ENCODE measurements around the gene NAGPA. TPM values are rescaled to one million over a fixed set of nuclear protein-coding genes. Genes with fewer than 3 reads are reported as not detected.

The NAGPA gene
- polyA plus RNA-seq, 1 donor = 19.3 TPM

DNA sequence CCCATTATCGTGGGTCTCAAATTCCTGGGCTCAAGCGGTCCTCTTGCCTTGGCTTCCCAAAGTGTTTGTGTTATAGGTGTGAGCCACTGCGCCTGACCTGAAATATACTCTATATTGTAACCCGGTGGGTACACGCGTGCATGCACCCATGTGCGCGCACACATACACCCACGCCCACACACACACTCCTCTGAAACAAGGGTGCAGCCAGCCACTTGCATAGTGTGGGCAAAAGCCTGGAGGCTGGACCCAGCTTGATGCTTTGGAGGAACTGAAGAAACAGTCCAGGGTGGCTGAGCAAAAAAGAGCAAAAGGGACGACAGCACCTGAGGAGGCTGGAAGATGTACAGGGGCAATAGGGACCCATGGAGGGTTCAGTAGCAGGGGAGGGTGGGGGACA is 29.9 kb downstream of the NAGPA start:
- Histone ChIP-seq H3K27ac (ENCODE audit: low read length) (no peak overlapping the region), H3K9me3 (ENCODE audit: control insufficient read depth, low read depth, low read length) (no peaks in the 10 kb centered on the region), H3K27me3 (ENCODE audit: control insufficient read depth, insufficient read depth, low read length) (no peaks in the 10 kb centered on the region), H3K4me1 (ENCODE audit: control insufficient read depth, insufficient read depth, low read length) (no peaks in the 10 kb centered on the region), H3K4me3 (ENCODE audit: low read length) (no peak overlapping the region), H3K36me3 (ENCODE audit: control insufficient read depth, insufficient read depth, low read length) (no peaks in the 10 kb centered on the region)
- no CpG with 5 or more reads among the region's 10 CpGs for WGBS (ENCODE audit: insufficient coverage, low lambda C conversion rate)
- no peak for DNase-seq

DNA sequence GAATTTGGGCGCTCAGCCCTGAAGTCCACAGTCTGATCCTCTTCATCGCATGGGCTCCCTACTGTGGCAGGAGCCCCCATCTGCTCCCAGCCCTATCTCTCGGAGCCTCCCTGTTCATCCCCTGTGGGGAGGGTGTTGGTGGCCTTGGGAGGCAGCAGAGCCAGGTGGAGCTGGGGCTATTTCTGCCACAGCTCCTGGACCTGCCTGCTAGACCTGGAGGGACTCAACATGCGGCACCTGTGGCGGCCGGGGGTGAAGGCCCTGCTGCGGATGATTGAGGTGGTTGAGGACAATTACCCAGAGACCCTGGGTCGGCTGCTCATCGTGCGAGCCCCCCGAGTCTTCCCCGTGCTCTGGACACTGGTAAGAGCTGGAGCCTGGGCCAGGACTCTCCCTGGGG is 30.5 kb downstream of the NAGPA start:
- no peaks in the 10 kb centered on the region for H3K4me1 ChIP-seq (ENCODE audit: control insufficient read depth, insufficient read depth, low read length)
- H3K27ac ChIP-seq (ENCODE audit: low read length) = no peak overlapping the region
- no peak overlapping the region for H3K4me3 ChIP-seq (ENCODE audit: low read length)
- H3K27me3 ChIP-seq (ENCODE audit: control insufficient read depth, insufficient read depth, low read length) = no peaks in the 10 kb centered on the region
- no CpG with 5 or more reads among the region's 12 CpGs for WGBS (ENCODE audit: insufficient coverage, low lambda C conversion rate)
- H3K36me3 ChIP-seq (ENCODE audit: control insufficient read depth, insufficient read depth, low read length) = no peaks in the 10 kb centered on the region
- no peak for DNase-seq
- no peaks in the 10 kb centered on the region for H3K9me3 ChIP-seq (ENCODE audit: control insufficient read depth, low read depth, low read length)

DNA sequence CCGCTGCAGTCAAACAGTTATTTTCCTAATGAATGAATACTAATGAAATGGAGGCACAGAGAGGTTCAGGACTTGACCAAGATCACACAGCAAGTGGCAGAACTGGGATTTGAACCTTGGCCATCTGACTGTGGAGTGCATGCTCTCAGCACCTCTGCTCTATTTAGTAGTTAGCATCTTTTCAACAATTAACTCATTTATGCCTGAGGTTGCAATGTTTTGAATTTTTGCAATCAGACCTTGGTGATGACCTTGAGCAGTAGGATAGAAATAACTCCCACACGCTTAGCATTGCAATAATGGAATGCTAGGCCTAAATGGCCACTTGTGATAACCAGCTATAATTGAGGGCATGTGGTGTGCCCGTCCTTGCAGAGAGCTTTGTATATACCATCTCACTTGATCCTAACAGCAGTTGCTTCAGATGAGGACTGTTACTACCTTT is 31.0 kb downstream of the NAGPA start:
- Histone ChIP-seq H3K9me3 (ENCODE audit: control insufficient read depth, low read depth, low read length) (no peaks in the 10 kb centered on the region), H3K36me3 (ENCODE audit: control insufficient read depth, insufficient read depth, low read length) (no peaks in the 10 kb centered on the region), H3K4me3 (ENCODE audit: low read length) (no peak overlapping the region), H3K27ac (ENCODE audit: low read length) (no peak overlapping the region), H3K4me1 (ENCODE audit: control insufficient read depth, insufficient read depth, low read length) (no peaks in the 10 kb centered on the region), H3K27me3 (ENCODE audit: control insufficient read depth, insufficient read depth, low read length) (no peaks in the 10 kb centered on the region)
- no peak for DNase-seq
- WGBS (ENCODE audit: insufficient coverage, low lambda C conversion rate) = no CpG with 5 or more reads among the region's 3 CpGs

DNA sequence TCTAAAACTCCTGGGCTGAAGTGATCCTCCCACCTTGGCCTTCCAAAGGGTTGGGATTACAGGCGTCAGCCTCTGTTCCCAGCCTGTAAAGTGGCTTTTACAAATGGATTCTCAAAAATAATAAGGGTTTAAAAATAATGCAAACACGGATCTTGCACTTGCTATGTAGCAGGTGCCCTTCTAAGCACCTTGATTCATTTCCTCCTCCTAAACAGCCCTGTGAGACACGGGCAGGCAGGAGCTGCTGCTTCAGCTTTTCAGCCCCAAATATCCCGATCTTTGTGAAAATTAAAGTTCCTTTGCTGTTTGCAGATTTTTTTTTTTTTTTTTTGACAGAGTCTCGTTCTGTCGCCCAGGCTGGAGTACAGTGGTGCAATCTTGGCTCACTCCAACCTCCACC is 31.7 kb downstream of the NAGPA start:
- Histone ChIP-seq H3K9me3 (ENCODE audit: control insufficient read depth, low read depth, low read length) (no peaks in the 10 kb centered on the region), H3K4me3 (ENCODE audit: low read length) (no peak overlapping the region), H3K27me3 (ENCODE audit: control insufficient read depth, insufficient read depth, low read length) (no peaks in the 10 kb centered on the region), H3K36me3 (ENCODE audit: control insufficient read depth, insufficient read depth, low read length) (no peaks in the 10 kb centered on the region), H3K27ac (ENCODE audit: low read length) (no peak overlapping the region), H3K4me1 (ENCODE audit: control insufficient read depth, insufficient read depth, low read length) (no peaks in the 10 kb centered on the region)
- WGBS (ENCODE audit: insufficient coverage, low lambda C conversion rate) = no CpG with 5 or more reads among the region's 6 CpGs
- DNase-seq = no peak

DNA sequence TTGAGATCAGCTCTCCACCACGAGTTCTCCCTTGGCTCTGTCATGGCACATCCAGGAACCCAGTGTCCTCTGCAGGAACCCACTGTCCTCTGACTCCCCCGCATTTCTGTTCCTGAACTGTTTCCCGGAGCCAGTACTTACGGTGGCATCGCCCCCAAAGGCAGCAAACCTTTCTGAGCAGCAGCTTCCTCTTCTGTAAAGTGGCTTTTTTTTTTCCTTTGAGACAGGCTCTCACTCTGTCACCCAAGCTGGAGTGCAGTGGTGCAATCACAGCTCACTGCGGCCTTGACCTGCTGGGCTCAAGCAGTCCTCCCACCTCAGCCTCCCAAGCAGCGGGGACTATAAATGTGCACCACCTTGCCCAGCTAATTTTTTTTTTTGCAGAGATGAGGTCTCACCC is 32.2 kb downstream of the NAGPA start:
- Histone ChIP-seq H3K4me3 (ENCODE audit: low read length) (no peak overlapping the region), H3K27ac (ENCODE audit: low read length) (no peak overlapping the region), H3K27me3 (ENCODE audit: control insufficient read depth, insufficient read depth, low read length) (no peaks in the 10 kb centered on the region), H3K4me1 (ENCODE audit: control insufficient read depth, insufficient read depth, low read length) (no peaks in the 10 kb centered on the region), H3K9me3 (ENCODE audit: control insufficient read depth, low read depth, low read length) (no peaks in the 10 kb centered on the region), H3K36me3 (ENCODE audit: control insufficient read depth, insufficient read depth, low read length) (no peaks in the 10 kb centered on the region)
- no peak for DNase-seq
- WGBS (ENCODE audit: insufficient coverage, low lambda C conversion rate) = no CpG with 5 or more reads among the region's 7 CpGs

DNA sequence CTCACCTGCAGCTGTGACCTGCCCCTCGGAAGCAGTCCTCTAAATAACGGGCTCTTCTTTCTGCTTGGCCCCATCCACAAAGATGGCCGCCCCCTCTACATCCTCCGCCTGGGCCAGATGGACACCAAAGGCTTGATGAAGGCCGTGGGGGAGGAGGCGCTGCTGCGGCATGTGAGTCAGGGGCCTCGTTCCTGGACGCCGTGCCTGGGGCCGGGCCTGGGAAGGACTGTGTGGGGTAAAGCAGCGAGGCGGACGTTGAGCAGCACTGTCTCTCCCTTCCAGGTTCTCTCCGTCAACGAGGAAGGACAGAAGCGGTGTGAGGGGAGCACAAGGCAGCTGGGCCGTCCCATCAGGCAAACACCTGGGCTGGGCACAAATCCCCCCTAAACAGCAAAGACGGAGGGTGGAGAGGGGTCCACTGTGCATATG is 33.1 kb downstream of the NAGPA start:
- WGBS (ENCODE audit: insufficient coverage, low lambda C conversion rate) = no CpG with 5 or more reads among the region's 19 CpGs
- DNase-seq = no peak
- H3K4me3 ChIP-seq (ENCODE audit: low read length) = no peak overlapping the region
- H3K9me3 ChIP-seq (ENCODE audit: control insufficient read depth, low read depth, low read length) = no peaks in the 10 kb centered on the region
- no peaks in the 10 kb centered on the region for H3K36me3 ChIP-seq (ENCODE audit: control insufficient read depth, insufficient read depth, low read length)
- H3K27ac ChIP-seq (ENCODE audit: low read length) = no peak overlapping the region
- no peaks in the 10 kb centered on the region for H3K27me3 ChIP-seq (ENCODE audit: control insufficient read depth, insufficient read depth, low read length)
- H3K4me1 ChIP-seq (ENCODE audit: control insufficient read depth, insufficient read depth, low read length) = no peaks in the 10 kb centered on the region

DNA sequence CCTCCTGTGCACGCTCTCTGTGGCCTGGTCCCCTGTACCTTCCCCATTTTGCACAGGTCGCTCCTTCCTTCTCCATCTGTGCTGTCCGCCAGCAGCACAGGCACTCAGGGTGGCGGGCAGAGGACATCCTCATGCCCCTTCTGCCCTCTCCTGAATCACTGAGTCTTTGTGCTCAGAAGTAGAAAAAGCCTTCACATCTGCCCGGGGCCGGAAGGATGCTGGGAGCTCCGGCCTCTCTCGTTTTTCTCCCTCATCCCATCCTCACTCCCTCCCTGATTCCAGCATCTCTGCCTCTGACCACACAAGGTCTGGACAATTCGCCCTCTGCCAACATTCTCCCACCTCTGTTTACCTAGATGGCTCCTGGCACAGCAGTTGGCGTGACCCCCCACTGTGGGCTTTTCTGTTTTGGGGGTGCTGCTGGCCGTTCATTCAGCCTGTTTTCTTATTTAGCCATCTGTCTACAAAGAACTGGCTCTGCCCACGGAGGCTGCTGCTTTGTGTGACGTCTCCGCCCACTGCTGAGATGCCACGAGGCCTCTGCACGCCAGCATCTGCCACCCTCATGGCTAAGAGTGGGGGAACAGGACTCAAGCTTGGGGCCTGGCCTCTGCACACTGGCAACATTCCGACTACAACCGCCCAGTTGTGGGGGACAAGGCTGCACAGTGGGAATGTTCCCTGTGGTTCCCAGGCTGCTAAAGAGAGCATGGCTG is 38.9 kb downstream of the NAGPA start:
- H3K27me3 ChIP-seq (ENCODE audit: control insufficient read depth, insufficient read depth, low read length) = no peaks in the 10 kb centered on the region
- DNase-seq = no peak

DNA sequence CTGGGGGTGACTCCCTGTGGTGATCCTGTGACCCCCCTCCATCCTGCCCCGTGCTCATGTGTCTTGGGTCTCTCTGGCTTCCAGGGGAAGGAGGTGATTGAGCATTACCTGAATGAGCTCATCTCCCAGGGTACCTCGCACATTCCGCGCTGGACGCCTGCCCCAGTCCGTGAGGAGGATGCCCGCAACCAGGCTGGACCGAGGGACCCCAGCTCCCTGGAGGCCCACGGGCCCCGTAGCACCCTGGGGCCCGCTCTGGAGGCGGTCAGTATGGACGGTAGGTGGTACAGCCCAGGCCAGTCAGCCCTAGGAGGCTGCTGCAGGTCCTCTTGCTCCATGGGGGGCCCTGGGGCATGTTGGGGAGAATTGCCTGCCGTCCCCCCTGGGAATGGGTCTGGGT is 42.0 kb downstream of the NAGPA start:
- WGBS (ENCODE audit: insufficient coverage, low lambda C conversion rate) = no CpG with 5 or more reads among the region's 14 CpGs
- H3K27me3 ChIP-seq (ENCODE audit: control insufficient read depth, insufficient read depth, low read length) = peaks cover 29% of the 10 kb centered on the region
- H3K36me3 ChIP-seq (ENCODE audit: control insufficient read depth, insufficient read depth, low read length) = no peaks in the 10 kb centered on the region
- H3K9me3 ChIP-seq (ENCODE audit: control insufficient read depth, low read depth, low read length) = peaks cover 9% of the 10 kb centered on the region
- no peaks in the 10 kb centered on the region for H3K4me1 ChIP-seq (ENCODE audit: control insufficient read depth, insufficient read depth, low read length)
- H3K4me3 ChIP-seq (ENCODE audit: low read length) = no peak overlapping the region
- no peak overlapping the region for H3K27ac ChIP-seq (ENCODE audit: low read length)
- DNase-seq = no peak

More for the DNA sequence above, 38.9 kb downstream of the NAGPA start:
- Histone ChIP-seq H3K4me3 (ENCODE audit: low read length) (no peak overlapping the region), H3K36me3 (ENCODE audit: control insufficient read depth, insufficient read depth, low read length) (no peaks in the 10 kb centered on the region), H3K27ac (ENCODE audit: low read length) (no peak overlapping the region), H3K9me3 (ENCODE audit: control insufficient read depth, low read depth, low read length) (peaks cover 2% of the 10 kb centered on the region), H3K4me1 (ENCODE audit: control insufficient read depth, insufficient read depth, low read length) (no peaks in the 10 kb centered on the region)
- no CpG with 5 or more reads among the region's 18 CpGs for WGBS (ENCODE audit: insufficient coverage, low lambda C conversion rate)

DNA sequence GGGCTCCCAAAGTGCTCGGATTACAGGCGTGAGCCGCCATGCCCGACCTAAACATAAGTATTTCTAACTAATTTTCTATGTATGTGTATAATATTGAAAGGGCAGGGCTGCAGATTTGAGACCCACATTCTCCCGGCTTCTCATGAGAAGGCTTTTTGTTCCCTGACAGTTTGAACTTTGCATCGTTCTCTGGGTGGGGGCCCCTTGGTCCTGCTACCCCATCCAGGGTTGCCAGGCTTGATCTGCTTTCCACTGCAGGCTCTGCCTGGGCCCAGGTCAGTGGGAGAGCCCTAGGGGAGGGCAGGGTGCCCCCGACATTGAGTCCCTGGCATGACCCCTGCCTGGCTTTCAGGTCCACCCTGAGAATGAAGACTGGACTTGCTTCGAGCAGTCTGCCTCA is 43.3 kb downstream of the NAGPA start:
- Histone ChIP-seq H3K4me3 (ENCODE audit: low read length) (no peak overlapping the region), H3K4me1 (ENCODE audit: control insufficient read depth, insufficient read depth, low read length) (no peaks in the 10 kb centered on the region), H3K9me3 (ENCODE audit: control insufficient read depth, low read depth, low read length) (peaks cover 9% of the 10 kb centered on the region), H3K27ac (ENCODE audit: low read length) (no peak overlapping the region), H3K27me3 (ENCODE audit: control insufficient read depth, insufficient read depth, low read length) (peaks cover 29% of the 10 kb centered on the region), H3K36me3 (ENCODE audit: control insufficient read depth, insufficient read depth, low read length) (no peaks in the 10 kb centered on the region)
- no peak for DNase-seq
- no CpG with 5 or more reads among the region's 8 CpGs for WGBS (ENCODE audit: insufficient coverage, low lambda C conversion rate)

DNA sequence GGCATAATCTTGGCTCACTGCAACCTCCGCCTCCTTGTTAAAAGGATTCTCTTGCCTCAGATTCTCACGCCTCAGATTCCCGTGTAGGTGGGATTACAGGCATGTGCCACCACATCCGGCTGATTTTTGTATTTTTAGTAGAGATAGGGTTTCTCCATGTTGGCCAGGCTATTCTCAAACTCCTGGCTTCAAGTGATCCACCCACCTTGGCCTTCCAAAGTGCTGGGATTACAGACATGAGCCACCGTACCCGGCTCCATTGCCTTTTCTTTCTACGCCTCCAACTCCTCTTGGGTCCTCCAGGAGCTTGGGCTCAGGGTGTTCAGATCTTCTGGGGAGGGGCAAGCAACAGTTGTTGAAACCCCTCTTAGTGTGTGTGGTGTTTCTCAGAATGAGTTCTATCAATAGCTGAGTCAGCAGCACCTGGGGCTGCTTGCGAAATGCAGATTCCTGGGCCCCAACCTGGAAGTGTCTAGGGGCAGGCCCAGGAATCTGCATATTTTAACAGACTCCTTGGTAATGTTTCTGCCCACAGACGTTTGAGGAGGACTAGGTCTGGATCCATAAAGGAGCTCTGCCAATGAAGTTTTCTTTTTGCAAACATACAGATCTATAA is 44.2 kb downstream of the NAGPA start:
- Histone ChIP-seq H3K27ac (ENCODE audit: low read length) (no peak overlapping the region), H3K9me3 (ENCODE audit: control insufficient read depth, low read depth, low read length) (peaks cover 9% of the 10 kb centered on the region), H3K4me3 (ENCODE audit: low read length) (no peak overlapping the region), H3K4me1 (ENCODE audit: control insufficient read depth, insufficient read depth, low read length) (no peaks in the 10 kb centered on the region), H3K27me3 (ENCODE audit: control insufficient read depth, insufficient read depth, low read length) (peaks cover 29% of the 10 kb centered on the region), H3K36me3 (ENCODE audit: control insufficient read depth, insufficient read depth, low read length) (no peaks in the 10 kb centered on the region)
- DNase-seq = no peak
- WGBS (ENCODE audit: insufficient coverage, low lambda C conversion rate) = no CpG with 5 or more reads among the region's 9 CpGs

DNA sequence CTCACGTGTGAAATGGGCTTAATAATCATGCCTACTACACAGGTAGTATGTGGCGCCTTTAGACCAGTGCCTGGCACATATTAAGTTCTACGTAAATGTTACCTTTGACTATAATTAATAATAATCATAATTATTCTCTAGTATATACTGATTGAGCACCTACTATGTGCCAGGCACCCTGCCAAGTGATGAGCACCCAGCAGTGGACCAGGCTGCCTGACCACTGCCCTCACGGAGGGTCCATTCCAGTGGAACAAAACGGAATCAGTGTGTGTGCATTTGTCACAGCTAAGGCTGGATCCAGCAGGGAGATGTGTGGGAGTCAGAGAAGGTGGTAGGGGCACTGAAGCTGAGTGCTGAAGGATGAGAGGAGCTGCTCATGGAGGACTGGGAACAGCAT is 45.1 kb downstream of the NAGPA start:
- Histone ChIP-seq H3K36me3 (ENCODE audit: control insufficient read depth, insufficient read depth, low read length) (no peaks in the 10 kb centered on the region), H3K4me1 (ENCODE audit: control insufficient read depth, insufficient read depth, low read length) (no peaks in the 10 kb centered on the region), H3K9me3 (ENCODE audit: control insufficient read depth, low read depth, low read length) (peaks cover 9% of the 10 kb centered on the region), H3K27ac (ENCODE audit: low read length) (no peak overlapping the region), H3K27me3 (ENCODE audit: control insufficient read depth, insufficient read depth, low read length) (peaks cover 29% of the 10 kb centered on the region), H3K4me3 (ENCODE audit: low read length) (no peak overlapping the region)
- WGBS (ENCODE audit: insufficient coverage, low lambda C conversion rate) = 100% methylated on average over 1 of the region's 5 CpGs
- DNase-seq = no peak
